Endodermal cell (in vitro differentiated cells): Measurements from ENCODE around the gene PLXNC1. TPM values are rescaled to one million over a fixed set of nuclear protein-coding genes. Genes with fewer than 3 reads are reported as not detected.
A peak's percentile ranks its signal among the peaks of the same experiment; 100 is the strongest.

Experiments used
- DNase-seq: peaks from one replicate; pipeline ENCODE4 v3.0.0-alpha.2; 2017
- H3K27ac ChIP-seq: 2 replicates; pipeline ENCODE4 v1.5.1; 2013; ENCODE audit warnings: mild to moderate bottlenecking, low read depth, low read length, moderate library complexity
- H3K27me3 ChIP-seq: 2 replicates; pipeline ENCODE4 v1.6.1; 2013; ENCODE audit warnings: mild to moderate bottlenecking, low read length, moderate library complexity; ENCODE audit not compliant: insufficient read depth, control insufficient read depth, poor library complexity, severe bottlenecking
- H3K36me3 ChIP-seq: 2 replicates; pipeline ENCODE4 v1.7.0; 2013; ENCODE audit warnings: mild to moderate bottlenecking, low read length, moderate library complexity; ENCODE audit not compliant: control insufficient read depth, insufficient read depth
- H3K4me1 ChIP-seq: one replicate; pipeline ENCODE4 v1.7.0; 2013; ENCODE audit warnings: low read length; ENCODE audit not compliant: control insufficient read depth, insufficient read depth
- H3K4me3 ChIP-seq: 2 replicates; pipeline ENCODE4 v1.5.1; 2013; ENCODE audit warnings: mild to moderate bottlenecking, low read length, moderate library complexity
- H3K9ac ChIP-seq: 2 replicates; pipeline ENCODE4 v1.6.1; 2013; ENCODE audit warnings: mild to moderate bottlenecking, low read length, moderate library complexity; ENCODE audit not compliant: poor library complexity, severe bottlenecking; ENCODE audit errors: extremely low read depth
- H3K9me3 ChIP-seq: 2 replicates; pipeline ENCODE4 v1.6.1; 2013; ENCODE audit warnings: mild to moderate bottlenecking, low read length, moderate library complexity; ENCODE audit not compliant: control insufficient read depth
- H3K27ac Mint-ChIP-seq: 2 replicates; pipeline ENCODE4 v1.8.0; 2020; ENCODE audit warnings: mixed read lengths
- H3K27me3 Mint-ChIP-seq: 2 replicates; pipeline ENCODE4 v1.8.0; 2021; ENCODE audit warnings: mild to moderate bottlenecking, mixed read lengths; ENCODE audit not compliant: insufficient read depth
- H3K36me3 Mint-ChIP-seq: 2 replicates; pipeline ENCODE4 v1.8.0; 2020; ENCODE audit warnings: low read depth, mixed read lengths
- H3K4me1 Mint-ChIP-seq: 2 replicates; pipeline ENCODE4 v1.8.0; 2020; ENCODE audit warnings: mixed read lengths
- H3K4me3 Mint-ChIP-seq: 2 replicates; pipeline ENCODE4 v1.8.0; 2020; ENCODE audit warnings: mild to moderate bottlenecking, moderate library complexity, mixed read lengths
- H3K9me3 Mint-ChIP-seq: 2 replicates; pipeline ENCODE4 v1.8.0; 2020; ENCODE audit warnings: mild to moderate bottlenecking, mixed read lengths
- WGBS, 2 experiments: methylation state at CpG; one replicate each; pipeline versions ENCODE4 v1.1.5 to v1.1.7; 2013; ENCODE audit warnings: missing lambda C conversion rate in 2 of 2, mixed read lengths in 1 of 2; ENCODE audit not compliant: insufficient coverage in 1 of 2, insufficient read length in 1 of 2; 5-methylcytosine and 5-hydroxymethylcytosine counted together
- total RNA-seq, 2 donors: library from RNA; stranded (reverse); fragmentation: NEBNext Ultra II Directional in 1 of 2; extraction: Animal tissue kit (Norgen Biotek cat#: 25700) in 1 of 2; gene quantifications; 2 replicates in 1 of 2; 3 replicates in 1 of 2; pipeline ENCODE4 v1.2.1, GENCODE V29; 2021
- TF ChIP-seq, protein P1 (sequence below): fragments of 200-600 bp; sonication (generic); conservative IDR thresholded peaks from 2 replicates; pipeline ENCODE4 v1.5.0; 2021; ENCODE audit warnings: antibody characterized with exemption, mild to moderate bottlenecking

PLXNC1 gene
- total RNA-seq, 2 donors from 2014 or later: 1.6 to 1.9 TPM

- Mint-ChIP-seq H3K27me3 (no peaks in the 10 kb centered on the region), H3K36me3 (no peaks in the 10 kb centered on the region), H3K4me1 (peaks cover 33% of the 10 kb centered on the region), H3K4me3 (no peak overlapping the region), H3K27ac (no peak overlapping the region), H3K9me3 (no peaks in the 10 kb centered on the region)
- TF ChIP-seq, protein P1, sequence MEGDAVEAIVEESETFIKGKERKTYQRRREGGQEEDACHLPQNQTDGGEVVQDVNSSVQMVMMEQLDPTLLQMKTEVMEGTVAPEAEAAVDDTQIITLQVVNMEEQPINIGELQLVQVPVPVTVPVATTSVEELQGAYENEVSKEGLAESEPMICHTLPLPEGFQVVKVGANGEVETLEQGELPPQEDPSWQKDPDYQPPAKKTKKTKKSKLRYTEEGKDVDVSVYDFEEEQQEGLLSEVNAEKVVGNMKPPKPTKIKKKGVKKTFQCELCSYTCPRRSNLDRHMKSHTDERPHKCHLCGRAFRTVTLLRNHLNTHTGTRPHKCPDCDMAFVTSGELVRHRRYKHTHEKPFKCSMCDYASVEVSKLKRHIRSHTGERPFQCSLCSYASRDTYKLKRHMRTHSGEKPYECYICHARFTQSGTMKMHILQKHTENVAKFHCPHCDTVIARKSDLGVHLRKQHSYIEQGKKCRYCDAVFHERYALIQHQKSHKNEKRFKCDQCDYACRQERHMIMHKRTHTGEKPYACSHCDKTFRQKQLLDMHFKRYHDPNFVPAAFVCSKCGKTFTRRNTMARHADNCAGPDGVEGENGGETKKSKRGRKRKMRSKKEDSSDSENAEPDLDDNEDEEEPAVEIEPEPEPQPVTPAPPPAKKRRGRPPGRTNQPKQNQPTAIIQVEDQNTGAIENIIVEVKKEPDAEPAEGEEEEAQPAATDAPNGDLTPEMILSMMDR: no peak
- DNase-seq: peak; percentile 44
- Histone ChIP-seq H3K4me1 (no peaks in the 10 kb centered on the region), H3K27me3 (no peaks in the 10 kb centered on the region), H3K36me3 (no peaks in the 10 kb centered on the region), H3K9me3 (no peaks in the 10 kb centered on the region), H3K9ac (no peak overlapping the region), H3K27ac (no peak overlapping the region), H3K4me3 (no peak overlapping the region)
- WGBS, 2 experiments: 96% methylated on average over 7 of the region's 7 CpGs
These were observed 134.3 kb downstream of the PLXNC1 start for GRCh38 chr12:94282675-94283074.

DNA sequence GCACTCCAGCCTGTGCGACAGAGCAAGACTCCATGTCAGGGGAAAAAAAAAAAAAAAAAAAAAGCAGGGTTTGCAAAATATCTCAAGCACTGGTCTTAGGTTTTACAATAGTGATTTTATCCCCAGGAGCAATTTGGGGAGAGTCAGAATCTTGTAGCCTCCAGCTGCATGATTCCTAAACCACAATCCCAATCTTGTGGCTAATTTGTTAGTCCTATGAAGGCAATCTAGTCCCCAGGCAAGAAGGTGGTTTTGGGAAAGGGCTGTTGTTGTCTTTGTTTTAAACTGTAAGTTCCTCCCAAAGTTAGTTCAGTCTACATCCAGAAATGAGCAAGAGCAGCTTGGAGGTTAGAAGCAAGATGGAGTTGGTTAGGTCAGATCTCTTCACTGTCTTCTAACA, 135.7 kb downstream of the PLXNC1 start:
- Histone ChIP-seq H3K4me3 (no peak overlapping the region), H3K36me3 (no peaks in the 10 kb centered on the region), H3K4me1 (no peaks in the 10 kb centered on the region), H3K9ac (no peak overlapping the region), H3K27me3 (no peaks in the 10 kb centered on the region), H3K27ac (no peak overlapping the region), H3K9me3 (no peaks in the 10 kb centered on the region)
- H3K9me3 Mint-ChIP-seq: no peaks in the 10 kb centered on the region
- 86 to 94% methylated on average over 1 of the region's 1 CpG for WGBS, 2 experiments
- no peak overlapping the region for H3K4me3 Mint-ChIP-seq
- H3K27me3 Mint-ChIP-seq: no peaks in the 10 kb centered on the region
- no peak for DNase-seq
- TF ChIP-seq, protein P1: no peak
- no peaks in the 10 kb centered on the region for H3K36me3 Mint-ChIP-seq
- no peak overlapping the region for H3K27ac Mint-ChIP-seq
- H3K4me1 Mint-ChIP-seq: peaks cover 29% of the 10 kb centered on the region

DNA sequence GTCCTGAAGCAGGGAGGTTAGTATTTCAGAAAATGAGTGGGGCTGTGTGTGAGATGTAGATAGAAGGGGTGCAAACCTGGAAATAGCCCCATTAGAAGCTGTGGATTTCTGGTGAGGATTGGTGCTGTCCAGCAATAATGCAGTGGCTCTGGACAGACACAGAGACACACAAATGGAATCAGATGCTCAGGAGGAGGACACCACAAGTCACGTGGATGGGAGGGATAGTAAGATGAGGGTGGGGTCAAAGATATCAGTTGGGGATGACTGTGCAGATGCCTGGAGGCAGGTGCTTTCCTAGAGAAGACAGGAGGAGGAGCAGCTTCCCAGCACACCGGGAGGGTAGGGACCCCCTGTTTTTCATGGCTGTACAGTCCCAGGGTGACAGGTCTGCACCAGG, 136.5 kb downstream of the PLXNC1 start:
- Mint-ChIP-seq H3K4me1 (peaks cover 37% of the 10 kb centered on the region), H3K36me3 (no peaks in the 10 kb centered on the region), H3K27ac (no peak overlapping the region), H3K4me3 (no peak overlapping the region), H3K9me3 (no peaks in the 10 kb centered on the region), H3K27me3 (no peaks in the 10 kb centered on the region)
- no peak overlapping the region for H3K4me3 ChIP-seq
- DNase-seq: peak; percentile 38
- H3K4me1 ChIP-seq: peaks cover 2% of the 10 kb centered on the region
- no peaks in the 10 kb centered on the region for H3K9me3 ChIP-seq
- no peak overlapping the region for H3K27ac ChIP-seq
- no peaks in the 10 kb centered on the region for H3K36me3 ChIP-seq
- TF ChIP-seq, protein P1: no peak
- H3K27me3 ChIP-seq: no peaks in the 10 kb centered on the region
- 79 to 86% methylated on average over 2 of the region's 2 CpGs for WGBS, 2 experiments
- no peak overlapping the region for H3K9ac ChIP-seq
